CD4-positive, alpha-beta T cell (primary cell): ENCODE measurements around the gene INA. TPM values are rescaled to one million over a fixed set of nuclear protein-coding genes. Genes with fewer than 3 reads are reported as not detected.
A peak's percentile ranks its signal among the peaks of the same experiment; 100 is the strongest.

Source experiments
- ATAC-seq: fragments of 200-7000 bp; cut with Tn5 transposase; one replicate; pipeline ENCODE4 v1.10.0; 2022; ENCODE audit warnings: mild to moderate bottlenecking; ENCODE audit not compliant: poor library complexity
- CTCF ChIA-PET: fragments of 350-600 bp; sonication (Branson Sonifier 250); formaldehyde crosslinking; loops from one replicate; lab custom pipeline; 2021; ENCODE audit warnings: antibody characterized with exemption, inconsistent platforms; lab: Charles Lee
- POLR2A ChIA-PET: fragments of 350-600 bp; sonication (Branson Sonifier 250); formaldehyde crosslinking; loops from one replicate; lab custom pipeline; 2021; ENCODE audit warnings: antibody characterized with exemption, inconsistent platforms; lab: Charles Lee
- DNase-seq, 14 experiments: peaks; one replicate each; pipeline ENCODE4 v3.0.0-alpha.2; 2013 to 2020; ENCODE audit warnings: mixed read lengths in 2 of 14
- H3K27ac ChIP-seq, 2 donors: one replicate each; pipeline versions ENCODE4 v1.5.1 to v1.7.0; 2013; ENCODE audit warnings: low read length in 2 of 2, low read depth in 1 of 2, mild to moderate bottlenecking in 1 of 2
- H3K27me3 ChIP-seq, 2 experiments: 1 replicate in 1 of 2; 2 replicates in 1 of 2; pipeline versions ENCODE4 v1.6.1 to v1.7.0; 2013; ENCODE audit warnings: low read length in 2 of 2, control low read depth in 1 of 2, mild to moderate bottlenecking in 1 of 2, moderate library complexity in 1 of 2; ENCODE audit not compliant: insufficient read depth in 2 of 2, control insufficient read depth in 1 of 2
- H3K36me3 ChIP-seq: one replicate; pipeline ENCODE4 v1.6.1; 2013; ENCODE audit warnings: low read length, control low read depth; ENCODE audit not compliant: insufficient read depth
- H3K4me1 ChIP-seq: one replicate; pipeline ENCODE4 v1.6.1; 2013; ENCODE audit warnings: low read length, control low read depth; ENCODE audit not compliant: insufficient read depth
- H3K4me3 ChIP-seq: one replicate; pipeline ENCODE4 v1.5.1; 2013; ENCODE audit warnings: mild to moderate bottlenecking, low read length, moderate library complexity
- H3K9me3 ChIP-seq, 2 experiments: 1 replicate in 1 of 2; 2 replicates in 1 of 2; pipeline versions ENCODE4 v1.6.1 to v1.7.0; 2013; ENCODE audit warnings: low read length in 2 of 2, mild to moderate bottlenecking in 2 of 2, control low read depth in 1 of 2, moderate library complexity in 1 of 2; ENCODE audit not compliant: control insufficient read depth in 1 of 2, insufficient read depth in 1 of 2
- H3K27ac Mint-ChIP-seq: one replicate; pipeline ENCODE4 v1.8.0; 2020; ENCODE audit warnings: mixed read lengths
- H3K27me3 Mint-ChIP-seq: one replicate; pipeline ENCODE4 v1.8.0; 2021; ENCODE audit warnings: mixed read lengths
- H3K36me3 Mint-ChIP-seq: one replicate; pipeline ENCODE4 v1.8.0; 2021; ENCODE audit warnings: low read depth, mixed read lengths
- H3K4me1 Mint-ChIP-seq: one replicate; pipeline ENCODE4 v1.8.0; 2021; ENCODE audit warnings: low read depth, mixed read lengths
- H3K4me3 Mint-ChIP-seq: one replicate; pipeline ENCODE4 v1.8.0; 2020; ENCODE audit warnings: mild to moderate bottlenecking, mixed read lengths
- H3K9me3 Mint-ChIP-seq: one replicate; pipeline ENCODE4 v1.8.0; 2020; ENCODE audit warnings: mixed read lengths
- intact Hi-C, 2 experiments: fragments of 100-400 bp; cut with DNase I in 1 of 2; cut with micrococcal nuclease in 1 of 2; formaldehyde crosslinking; loops; one replicate each; pipeline versions ENCODE4 v1.15.1 to v1.9.0; 2023 to 2025; cut with DNase I, micrococcal nuclease
- polyA plus RNA-seq, 2 donors: library from polyadenylated mRNA; unstranded; fragments of 120-200 nt; gene quantifications; one replicate each; pipeline ENCODE4 v1.2.1, GENCODE V29; 2013
- total RNA-seq, 174 experiments: library from RNA in 2 of 174; stranded (reverse) in 2 of 174; gene quantifications; one replicate each; pipeline ENCODE4 v1.2.3 and lab custom pipeline; 2021 to 2026
- TF ChIP-seq, protein P1 (sequence below): fragments of 200-600 bp; IDR thresholded peaks from one replicate; pipeline ENCODE4 v1.8.0; 2022; ENCODE audit warnings: antibody characterized with exemption, mild to moderate bottlenecking

Gene INA
- total RNA-seq (not detected), total RNA-seq (lab: John Stamatoyannopoulos, UW) (0 to 1.6 (median 0) reads per million in 172 experiments)
- polyA plus RNA-seq (2013, experiment 1 of 2): 0.03 TPM
- 0.01 TPM for polyA plus RNA-seq (2013, experiment 2 of 2)

DNA sequence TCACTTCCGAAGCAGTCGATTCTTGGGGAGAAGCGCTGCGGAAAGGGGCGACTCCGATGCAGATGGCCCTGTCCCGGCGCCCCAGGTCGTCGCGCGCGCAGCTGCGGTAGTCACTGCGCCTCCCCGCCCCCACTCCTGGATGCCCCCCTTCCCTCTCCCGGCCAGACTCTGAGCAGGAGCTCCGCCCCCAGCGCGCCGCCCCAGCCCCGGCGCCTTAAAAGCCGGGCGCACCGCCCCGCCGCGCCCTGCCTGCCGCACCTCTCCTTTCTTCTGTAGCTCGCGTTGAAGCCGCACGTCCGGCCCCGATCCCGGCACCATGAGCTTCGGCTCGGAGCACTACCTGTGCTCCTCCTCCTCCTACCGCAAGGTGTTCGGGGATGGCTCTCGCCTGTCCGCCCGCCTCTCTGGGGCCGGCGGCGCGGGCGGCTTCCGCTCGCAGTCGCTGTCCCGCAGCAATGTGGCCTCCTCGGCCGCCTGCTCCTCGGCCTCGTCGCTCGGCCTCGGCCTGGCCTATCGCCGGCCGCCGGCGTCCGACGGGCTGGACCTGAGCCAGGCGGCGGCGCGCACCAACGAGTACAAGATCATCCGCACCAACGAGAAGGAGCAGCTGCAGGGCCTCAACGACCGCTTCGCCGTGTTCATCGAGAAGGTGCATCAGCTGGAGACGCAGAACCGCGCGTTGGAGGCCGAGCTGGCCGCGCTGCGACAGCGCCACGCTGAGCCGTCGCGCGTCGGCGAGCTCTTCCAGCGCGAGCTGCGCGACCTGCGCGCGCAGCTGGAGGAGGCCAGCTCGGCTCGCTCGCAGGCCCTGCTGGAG lies at the start of gene INA:
Gene INA, plus strand, starts transcription at position 243 of the 817 bp plus-strand sequence. Its CDS starts 74 bp downstream, at position 317.
- H3K36me3 ChIP-seq: no peaks in the 10 kb centered on the region
- no peak within 1 kb of the TSS for H3K4me3 ChIP-seq
- intact Hi-C loops: no loop called here
- ChIA-PET POLR2A (interaction anchor here (0.6 kb wide), 1 partner anchor 42 kb away, joined by 3 read pairs; no protein-coding TSS in a partner anchor), CTCF (no interaction called here)
- Mint-ChIP-seq H3K27me3 (peaks cover 75% of the 10 kb centered on the region), H3K9me3 (peaks cover 7% of the 10 kb centered on the region), H3K4me3 (no peak within 1 kb of the TSS), H3K27ac (no peak within 1 kb of the TSS), H3K4me1 (peaks cover 11% of the 10 kb centered on the region), H3K36me3 (no peaks in the 10 kb centered on the region)
- DNase-seq: peak in 2 of 14 experiments; percentile 12 to 14
- peaks cover 0 to 14% of the 10 kb centered on the region in 2 experiments for H3K9me3 ChIP-seq
- H3K27me3 ChIP-seq: peaks cover 55 to 70% of the 10 kb centered on the region in 2 experiments
- TF ChIP-seq, protein P1, sequence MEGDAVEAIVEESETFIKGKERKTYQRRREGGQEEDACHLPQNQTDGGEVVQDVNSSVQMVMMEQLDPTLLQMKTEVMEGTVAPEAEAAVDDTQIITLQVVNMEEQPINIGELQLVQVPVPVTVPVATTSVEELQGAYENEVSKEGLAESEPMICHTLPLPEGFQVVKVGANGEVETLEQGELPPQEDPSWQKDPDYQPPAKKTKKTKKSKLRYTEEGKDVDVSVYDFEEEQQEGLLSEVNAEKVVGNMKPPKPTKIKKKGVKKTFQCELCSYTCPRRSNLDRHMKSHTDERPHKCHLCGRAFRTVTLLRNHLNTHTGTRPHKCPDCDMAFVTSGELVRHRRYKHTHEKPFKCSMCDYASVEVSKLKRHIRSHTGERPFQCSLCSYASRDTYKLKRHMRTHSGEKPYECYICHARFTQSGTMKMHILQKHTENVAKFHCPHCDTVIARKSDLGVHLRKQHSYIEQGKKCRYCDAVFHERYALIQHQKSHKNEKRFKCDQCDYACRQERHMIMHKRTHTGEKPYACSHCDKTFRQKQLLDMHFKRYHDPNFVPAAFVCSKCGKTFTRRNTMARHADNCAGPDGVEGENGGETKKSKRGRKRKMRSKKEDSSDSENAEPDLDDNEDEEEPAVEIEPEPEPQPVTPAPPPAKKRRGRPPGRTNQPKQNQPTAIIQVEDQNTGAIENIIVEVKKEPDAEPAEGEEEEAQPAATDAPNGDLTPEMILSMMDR: no peak
- H3K4me1 ChIP-seq: peaks cover 18% of the 10 kb centered on the region
- no peak for ATAC-seq
- H3K27ac ChIP-seq: no peak within 1 kb of the TSS

DNA sequence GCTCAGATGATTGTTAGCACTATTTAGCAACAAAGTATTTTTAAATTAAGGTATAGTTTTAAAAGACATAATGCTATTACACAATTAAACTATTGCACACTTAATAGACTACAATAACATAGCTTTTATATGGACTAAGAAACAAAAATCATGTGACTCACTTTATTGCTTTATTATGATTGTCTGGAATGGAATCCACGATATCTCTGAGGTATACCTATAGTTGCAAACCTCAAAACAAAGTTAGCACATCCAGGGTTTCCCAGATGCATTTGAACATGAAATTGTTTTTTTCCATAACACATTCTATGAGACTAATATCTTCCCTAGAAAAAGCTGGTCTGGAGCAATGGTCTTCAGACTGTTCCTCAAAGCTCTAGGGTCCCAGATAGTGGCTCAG lies 49.5 kb upstream of the INA start:
- ATAC-seq (no peak), DNase-seq (no peak)
- no peaks in the 10 kb centered on the region for H3K27me3 ChIP-seq
- ChIA-PET CTCF (interaction anchor here (0.6 kb wide), 1 partner anchor 36 kb away, joined by 3 read pairs; no protein-coding TSS in a partner anchor), POLR2A (no interaction called here)
- intact Hi-C loops: no loop called here
- no peaks in the 10 kb centered on the region for H3K4me1 ChIP-seq
- H3K9me3 ChIP-seq: peaks cover 15 to 23% of the 10 kb centered on the region in 2 experiments
- H3K27ac Mint-ChIP-seq: no peak overlapping the region
- no peak overlapping the region for H3K4me3 Mint-ChIP-seq
- peaks cover 8% of the 10 kb centered on the region for H3K36me3 Mint-ChIP-seq
- H3K4me3 ChIP-seq: no peak overlapping the region
- H3K27ac ChIP-seq: no peak overlapping the region
- TF ChIP-seq, protein P1: no peak
- H3K9me3 Mint-ChIP-seq: peaks cover 10% of the 10 kb centered on the region
- no peaks in the 10 kb centered on the region for H3K36me3 ChIP-seq
- no peaks in the 10 kb centered on the region for H3K4me1 Mint-ChIP-seq
- no peaks in the 10 kb centered on the region for H3K27me3 Mint-ChIP-seq

DNA sequence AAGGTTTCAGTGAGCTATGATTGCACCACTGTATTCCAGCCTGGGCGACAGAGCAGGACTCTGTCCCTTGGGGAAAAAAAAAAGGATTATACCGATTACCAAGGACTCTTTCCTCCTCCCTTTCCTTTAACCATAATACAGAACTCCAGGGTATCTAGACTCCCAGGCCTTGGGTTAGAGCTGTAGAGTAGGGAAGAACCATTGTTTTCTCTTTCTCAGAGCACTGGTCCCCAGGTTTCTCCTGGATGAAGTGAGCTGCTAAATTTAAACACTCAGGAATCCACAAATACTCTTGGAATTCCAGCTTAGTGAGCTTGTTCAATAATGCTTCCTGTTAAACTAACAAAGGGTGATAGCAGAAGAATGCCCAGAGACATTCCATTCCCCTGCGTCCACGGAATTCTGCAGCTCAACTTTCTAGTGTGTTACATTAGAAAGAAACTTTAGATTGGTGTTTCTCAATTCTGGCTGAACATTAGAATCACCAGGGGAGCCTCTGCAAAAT lies 45.8 kb upstream of the INA start:
- no peak overlapping the region for H3K27ac Mint-ChIP-seq
- H3K36me3 Mint-ChIP-seq: no peaks in the 10 kb centered on the region
- CTCF ChIA-PET: no interaction called here
- intact Hi-C loops: loop anchor here in 1 of 2 experiments (10.0 kb wide), 1 partner anchor 96 kb away; no protein-coding TSS in a partner anchor
- Histone ChIP-seq H3K4me1 (no peaks in the 10 kb centered on the region), H3K27ac (no peak overlapping the region), H3K36me3 (no peaks in the 10 kb centered on the region), H3K9me3 (no peaks in the 10 kb centered on the region), H3K4me3 (no peak overlapping the region), H3K27me3 (no peaks in the 10 kb centered on the region)
- H3K9me3 Mint-ChIP-seq: no peaks in the 10 kb centered on the region
- DNase-seq (no peak), ATAC-seq (no peak)
- H3K27me3 Mint-ChIP-seq: no peaks in the 10 kb centered on the region
- POLR2A ChIA-PET: no interaction called here
- TF ChIP-seq, protein P1: no peak
- no peaks in the 10 kb centered on the region for H3K4me1 Mint-ChIP-seq
- H3K4me3 Mint-ChIP-seq: no peak overlapping the region
